GM19043 (cell line): Measurements from ENCODE around the gene NUP50.

Experiments
- ATAC-seq: cut with Tn5 transposase; IDR thresholded peaks from one replicate; pipeline ENCODE4 v1.9.1; 2021; ENCODE audit warnings: low read depth; ENCODE audit not compliant: unreplicated experiment

NUP50 gene

DNA sequence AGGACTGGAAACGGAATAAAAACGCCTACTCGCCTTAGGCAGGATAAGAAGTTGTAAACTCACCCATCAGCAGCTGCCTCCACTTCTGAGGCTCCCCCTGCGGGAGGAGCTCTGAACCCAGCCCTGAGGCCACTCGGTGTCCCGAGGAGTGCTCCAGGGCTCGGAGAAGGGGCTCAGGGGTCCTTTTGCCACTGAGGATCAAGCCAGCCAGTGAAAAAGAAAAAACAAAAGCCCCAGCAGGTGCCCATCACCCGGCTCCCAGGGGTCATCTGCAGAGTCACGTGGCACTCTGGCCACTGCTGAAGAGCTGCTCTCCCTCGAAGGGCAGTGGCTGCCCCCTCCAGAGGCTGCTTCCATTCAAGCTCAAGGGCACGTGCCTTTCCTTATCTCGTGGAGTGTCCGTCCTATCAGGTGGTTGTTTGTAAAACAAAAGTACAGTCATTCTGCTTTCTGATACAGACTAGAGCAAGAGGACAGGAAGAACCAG lies 29.0 kb downstream of the NUP50 start:
- ATAC-seq = no peak

DNA sequence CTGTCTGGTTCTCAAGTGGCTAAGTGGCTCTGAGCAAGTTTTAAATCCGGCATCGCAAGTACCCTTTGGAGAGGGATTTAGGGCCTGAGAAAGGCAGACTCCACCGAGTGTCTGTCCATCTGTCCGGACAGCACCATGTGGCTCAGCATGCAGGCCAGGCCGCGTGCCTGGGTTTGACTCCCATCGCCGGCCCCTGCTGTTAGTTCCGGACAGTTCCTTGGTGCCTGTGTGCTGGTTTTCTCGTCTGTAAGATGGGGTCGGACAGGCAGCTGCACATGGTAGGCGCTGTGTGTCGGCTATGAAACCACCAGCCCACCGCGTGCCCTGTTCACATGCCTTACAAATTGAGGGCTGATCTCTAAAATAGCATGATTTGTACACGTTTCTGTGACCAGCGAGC lies 31.0 kb downstream of the NUP50 start:
- no peak for ATAC-seq

DNA sequence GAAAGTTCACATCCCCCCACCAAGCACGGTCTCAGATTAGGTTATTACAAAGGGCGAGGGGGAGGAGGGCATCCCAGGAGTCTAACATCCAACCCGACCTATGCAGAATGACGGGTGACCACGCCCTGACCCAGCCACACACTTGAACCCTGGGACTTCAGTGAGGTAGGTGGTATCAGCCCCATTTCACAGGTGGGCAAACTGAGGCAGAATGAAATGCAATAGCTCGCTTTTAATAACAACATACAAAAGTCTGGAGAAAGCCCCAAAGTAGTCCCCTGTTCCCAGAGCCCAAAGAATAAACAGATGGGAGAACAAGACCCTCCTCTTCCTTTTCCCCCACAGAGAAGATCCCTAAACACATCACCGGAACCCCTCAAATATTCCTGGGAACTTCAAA lies 31.9 kb downstream of the NUP50 start:
- no peak for ATAC-seq

DNA sequence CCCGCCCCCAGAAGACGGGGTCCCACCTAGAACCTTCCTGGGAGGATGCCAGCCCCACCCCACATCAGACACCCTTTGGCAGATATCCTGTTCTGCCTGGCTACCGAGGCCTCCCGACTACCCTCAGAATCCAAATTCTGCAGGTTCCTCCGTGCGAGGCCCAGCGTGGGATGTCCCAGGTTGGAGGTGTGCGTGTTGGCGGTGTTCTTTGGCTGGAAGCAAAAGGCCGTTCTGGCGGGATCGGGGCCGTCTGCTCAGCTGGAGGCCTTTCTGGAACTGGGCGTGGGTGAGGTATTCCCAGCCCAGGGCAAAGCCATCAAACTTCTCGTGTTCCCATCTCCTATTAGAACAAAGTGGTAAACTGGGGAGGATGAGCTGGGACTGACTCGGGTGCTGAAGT lies 32.6 kb downstream of the NUP50 start:
- no peak for ATAC-seq

DNA sequence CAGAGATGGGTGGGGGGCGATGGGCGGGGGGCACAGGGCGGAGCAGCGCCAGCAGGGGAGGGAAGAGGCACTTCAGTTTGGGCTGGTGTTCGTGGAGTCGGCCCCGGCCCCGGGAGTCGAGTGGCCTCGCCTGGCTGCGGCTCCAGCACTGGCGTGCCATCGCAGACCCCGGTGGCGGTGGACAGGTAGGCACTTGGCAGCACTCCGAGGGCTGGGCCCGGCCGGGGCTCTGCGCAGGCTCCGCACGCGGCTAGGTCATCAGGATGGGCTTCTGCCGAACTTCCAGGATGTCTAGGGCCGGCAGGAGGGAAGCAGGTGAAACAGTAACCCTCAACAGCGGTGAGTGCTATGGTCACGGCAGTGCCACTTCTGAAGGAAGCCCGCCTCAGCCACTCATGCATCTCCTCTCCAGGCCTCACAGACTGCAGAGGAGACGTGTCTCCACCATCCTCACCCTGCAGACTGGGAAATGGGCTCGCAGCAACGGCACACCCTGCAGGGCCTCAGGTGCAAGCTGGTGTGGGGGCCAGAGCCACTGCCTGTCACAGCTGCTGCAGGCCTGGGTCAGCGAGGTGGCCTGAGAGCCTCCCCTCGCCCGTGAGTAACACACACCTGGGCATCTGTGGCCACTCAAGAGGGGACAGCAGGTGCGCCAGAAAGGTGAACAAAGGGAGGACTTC lies 33.3 kb downstream of the NUP50 start:
- ATAC-seq = no peak

DNA sequence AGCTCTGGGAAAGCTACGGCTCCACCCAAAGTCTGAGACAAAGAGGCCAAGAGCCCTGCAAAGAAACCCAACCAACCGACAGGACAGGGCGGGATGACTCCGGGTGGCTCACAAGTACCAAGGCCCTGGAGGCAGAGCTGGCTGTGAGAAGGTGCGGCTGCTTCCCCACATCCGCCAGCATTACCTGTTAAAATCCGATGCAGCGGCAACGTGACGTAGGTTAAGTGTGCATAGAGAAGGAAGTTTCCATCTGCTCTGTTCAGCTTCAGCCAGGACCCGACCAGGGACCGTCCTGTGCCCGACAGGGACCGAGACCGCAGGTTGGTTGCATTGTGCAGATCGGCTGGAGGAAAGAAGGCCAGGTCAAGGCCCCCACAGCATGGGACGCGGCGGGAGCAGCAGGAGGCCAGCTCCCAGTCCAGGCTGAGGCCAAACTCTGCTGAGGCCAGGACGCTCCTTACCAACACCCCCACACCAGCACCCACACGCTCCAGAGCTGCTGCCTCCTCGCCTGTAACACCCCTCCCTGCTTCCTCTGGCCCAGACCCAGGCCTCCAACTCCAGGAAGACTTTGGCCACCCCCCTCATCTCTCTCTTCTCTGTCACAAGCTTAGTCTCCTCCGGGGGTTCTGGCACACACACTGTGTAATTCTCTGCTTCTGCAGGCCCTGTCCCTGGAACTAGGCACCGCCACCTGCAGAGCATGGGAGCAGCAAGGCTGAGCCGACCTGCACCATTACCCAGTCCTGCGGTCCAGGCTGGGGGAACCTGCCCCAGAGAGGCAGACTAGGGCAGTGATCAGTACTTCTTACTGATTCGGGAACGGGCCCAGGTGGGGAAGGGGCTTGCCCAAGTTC lies 34.1 kb downstream of the NUP50 start:
- ATAC-seq = no peak

DNA sequence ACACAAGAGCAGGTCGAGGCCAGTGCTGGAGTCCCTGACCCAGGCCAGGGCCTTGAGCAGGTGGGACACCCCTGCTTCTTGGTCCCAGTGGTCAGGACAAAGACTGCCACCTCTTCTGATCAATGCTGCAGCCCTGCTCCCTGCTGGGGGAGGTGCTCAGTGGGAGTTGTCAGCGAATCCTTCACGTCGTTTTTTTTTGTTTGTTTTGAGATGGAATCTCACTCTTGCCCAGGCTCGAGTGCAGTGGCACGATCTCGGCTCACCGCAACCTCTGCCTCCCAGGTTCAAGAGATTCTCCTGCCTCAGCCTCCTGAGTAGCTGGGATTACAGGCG lies 34.7 kb downstream of the NUP50 start:
- no peak for ATAC-seq

DNA sequence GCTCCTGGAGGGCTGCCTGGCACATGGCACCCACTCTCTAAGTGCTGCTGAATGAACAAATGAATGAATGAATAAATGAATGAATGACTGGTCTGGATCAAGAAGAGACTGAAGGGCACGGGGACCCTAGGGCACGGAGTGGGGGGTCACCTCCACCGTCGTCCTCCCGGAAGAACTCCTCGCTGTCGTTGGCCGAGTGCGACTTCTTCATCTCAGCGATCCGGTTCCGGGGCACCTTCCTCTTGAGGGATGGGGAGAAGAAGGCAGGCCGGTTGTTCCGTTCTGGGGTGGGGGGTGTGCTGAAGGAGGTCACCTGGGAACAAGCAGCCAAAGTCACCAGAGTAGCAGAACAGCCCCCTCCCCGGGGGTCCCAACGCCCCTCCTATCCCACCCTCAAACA lies 36.0 kb downstream of the NUP50 start:
- no peak for ATAC-seq

DNA sequence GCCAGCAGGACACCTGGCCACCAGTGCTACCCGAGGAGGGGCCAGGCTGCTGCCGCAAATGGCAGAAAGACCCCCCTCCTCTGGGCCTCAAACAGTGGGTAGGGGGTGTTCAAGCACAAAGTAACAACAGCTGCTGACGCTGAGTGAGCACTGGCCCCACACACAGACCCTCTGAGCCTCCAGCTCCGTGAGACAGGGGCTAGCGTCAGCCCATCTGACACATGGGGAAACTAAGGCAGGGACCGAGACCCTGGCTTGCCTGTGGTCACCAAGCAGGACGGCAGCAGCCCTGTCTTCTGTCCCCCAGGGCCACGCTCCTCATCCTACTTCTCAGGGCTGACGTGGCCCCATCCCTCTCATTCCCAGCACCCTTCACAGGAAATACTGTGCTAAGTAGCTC lies 36.5 kb downstream of the NUP50 start:
- no peak for ATAC-seq

DNA sequence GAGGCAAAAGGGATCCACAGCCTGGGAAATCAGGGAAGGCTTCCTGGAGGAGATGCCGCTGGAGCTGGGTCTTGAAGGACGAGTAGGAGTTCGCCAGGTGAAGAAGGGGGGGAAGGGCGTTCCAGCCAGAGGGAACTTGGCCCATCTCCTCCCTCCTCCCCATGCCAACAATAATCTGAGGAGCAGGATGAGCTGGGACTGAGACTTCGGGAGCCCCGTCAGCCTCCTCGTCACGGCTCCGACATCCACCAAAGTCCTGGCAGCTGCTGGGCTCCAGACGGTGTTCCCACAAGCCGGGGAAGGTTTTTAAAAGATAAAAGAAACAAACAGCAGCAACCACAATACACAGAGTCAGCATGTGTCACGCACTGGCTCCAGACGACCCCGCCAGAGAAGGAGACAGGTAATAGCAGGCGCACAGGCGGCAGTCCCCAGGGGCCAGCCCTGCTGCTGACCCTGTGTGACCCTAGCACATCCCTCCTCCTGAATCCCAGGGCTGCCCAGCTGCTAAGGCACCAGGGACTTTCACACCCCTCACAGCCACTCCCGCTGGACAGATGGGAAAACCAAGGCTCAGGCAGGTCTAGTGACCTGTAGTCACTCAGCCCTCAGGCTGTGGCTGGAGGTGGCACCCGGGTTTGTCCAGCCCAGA lies 37.3 kb downstream of the NUP50 start:
- ATAC-seq = no peak

DNA sequence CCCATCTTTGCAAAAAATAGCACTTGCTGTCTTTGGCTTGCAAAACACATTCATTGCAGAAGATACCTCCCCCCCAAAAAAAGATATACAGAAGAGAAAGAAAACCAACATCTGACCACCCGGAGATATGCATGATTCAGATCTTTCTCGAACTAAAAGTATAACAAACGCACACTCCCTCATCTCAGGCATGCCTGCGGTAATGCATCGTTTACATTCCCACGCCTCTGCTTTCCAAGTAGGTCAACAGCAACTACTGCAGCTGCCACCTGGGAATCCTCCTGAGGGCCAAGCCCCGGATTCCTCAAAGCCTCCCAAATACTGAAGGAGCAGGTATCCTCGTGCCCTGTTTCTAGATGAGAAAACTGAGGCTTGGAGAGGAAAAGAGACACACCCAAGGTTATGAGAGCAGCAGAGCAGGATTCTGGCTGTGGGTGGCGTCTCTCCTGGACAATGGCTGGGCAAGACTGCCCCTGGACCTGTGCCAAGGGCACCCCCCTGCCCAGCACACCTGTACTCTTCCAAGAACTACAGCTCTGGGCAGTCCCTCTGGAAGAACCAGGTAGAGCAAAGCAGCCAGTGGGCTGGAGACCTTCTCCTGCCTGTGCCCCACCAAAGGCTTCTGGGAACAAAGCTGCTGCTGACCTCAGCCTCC lies 38.1 kb downstream of the NUP50 start:
- no peak for ATAC-seq

DNA sequence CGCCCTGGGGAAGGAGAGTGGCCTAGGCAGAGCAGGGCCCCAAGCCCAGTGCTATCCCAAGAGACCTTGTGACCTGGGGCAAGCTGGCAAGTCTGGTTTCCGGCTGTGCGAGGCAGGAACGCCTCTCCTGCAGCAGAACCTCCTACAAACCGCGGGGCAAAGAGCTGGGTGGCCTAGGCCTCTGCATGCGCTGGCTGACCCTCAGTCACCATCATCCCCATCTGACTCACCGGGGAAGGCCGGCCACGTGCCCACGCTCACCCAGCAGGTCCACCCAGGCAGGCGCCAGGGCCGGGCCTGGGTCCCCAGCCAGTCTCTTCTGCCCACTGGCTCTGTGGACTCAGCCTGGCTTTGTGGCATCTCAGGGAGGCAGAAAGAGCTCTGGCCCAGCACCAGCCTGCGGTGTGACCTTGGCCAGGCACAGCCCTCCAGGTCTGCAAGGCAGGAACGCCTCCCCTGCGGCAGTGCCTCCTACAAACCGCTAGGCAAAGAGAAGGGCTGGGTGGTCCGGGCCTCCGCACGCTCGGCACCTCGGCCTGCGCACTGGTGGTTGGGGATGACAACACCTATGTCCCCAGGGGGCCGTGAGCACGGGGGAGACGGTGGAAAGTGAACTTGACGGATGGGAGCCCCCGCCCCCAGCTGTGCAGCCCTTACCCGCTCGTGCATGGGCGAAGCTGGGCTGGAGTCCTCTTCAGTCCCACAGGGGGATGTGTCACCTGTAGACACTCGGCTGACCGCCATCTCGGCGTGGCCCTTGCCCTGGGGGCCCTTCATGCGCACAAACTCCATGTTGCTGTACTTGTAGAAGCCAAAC lies 38.8 kb downstream of the NUP50 start:
- ATAC-seq = no peak

DNA sequence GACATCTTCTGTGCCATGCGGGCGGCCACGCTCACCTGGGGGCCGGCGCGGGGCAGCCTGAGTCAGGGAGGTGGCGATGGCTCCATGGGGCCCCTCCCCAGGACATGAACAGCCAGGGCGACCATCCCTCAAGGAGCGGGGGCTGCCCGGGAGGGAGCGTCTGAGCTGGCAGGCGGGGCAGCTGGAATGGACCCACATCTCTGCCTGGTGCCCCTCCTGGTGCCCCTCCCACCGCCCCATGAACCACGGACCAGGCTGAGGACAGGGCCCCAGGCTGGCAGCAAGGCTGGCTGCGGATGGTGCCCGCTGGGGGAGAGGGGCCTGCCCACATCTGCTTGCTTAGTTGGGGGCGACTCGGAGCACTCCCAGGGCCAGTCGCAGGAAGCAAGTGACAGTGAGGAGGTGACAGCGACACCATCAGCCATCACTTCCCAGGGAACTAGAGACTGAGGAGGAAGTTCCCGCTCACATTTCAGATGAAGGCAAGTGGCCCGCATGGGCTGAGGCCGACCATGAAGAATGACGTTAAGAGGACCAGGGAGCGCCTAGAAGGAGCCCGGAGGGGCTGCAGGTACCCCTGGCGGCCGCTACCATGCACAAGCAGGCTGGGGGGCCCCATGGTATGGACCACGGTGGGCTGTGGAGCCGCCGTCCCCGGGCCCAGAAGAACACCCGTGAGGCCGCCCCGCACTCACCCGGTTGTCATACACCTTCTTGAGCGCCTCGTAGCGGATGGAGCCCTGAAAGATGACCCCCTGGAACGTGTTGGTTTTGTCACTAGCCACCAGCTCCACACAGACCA lies 39.6 kb downstream of the NUP50 start:
- ATAC-seq = no peak

DNA sequence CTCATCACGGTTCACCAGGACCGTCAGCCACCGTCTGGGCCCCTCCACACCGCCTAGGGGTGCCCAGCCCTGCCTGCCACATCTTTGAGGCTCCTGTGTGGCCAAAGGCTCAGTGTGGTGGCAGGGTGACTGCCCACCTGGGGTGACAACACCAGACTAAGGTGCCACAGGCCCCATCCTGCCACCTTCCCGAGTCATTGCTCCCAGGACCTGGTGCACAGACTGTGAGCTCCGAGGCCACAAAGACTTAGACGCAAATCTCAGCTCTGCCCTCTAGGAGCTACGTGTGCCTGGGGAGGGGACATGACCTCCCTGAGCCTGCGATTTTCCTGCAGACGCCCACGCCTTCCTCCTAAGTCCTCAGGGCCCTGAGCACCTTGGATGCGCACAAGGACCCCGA lies 40.5 kb downstream of the NUP50 start:
- no peak for ATAC-seq

DNA sequence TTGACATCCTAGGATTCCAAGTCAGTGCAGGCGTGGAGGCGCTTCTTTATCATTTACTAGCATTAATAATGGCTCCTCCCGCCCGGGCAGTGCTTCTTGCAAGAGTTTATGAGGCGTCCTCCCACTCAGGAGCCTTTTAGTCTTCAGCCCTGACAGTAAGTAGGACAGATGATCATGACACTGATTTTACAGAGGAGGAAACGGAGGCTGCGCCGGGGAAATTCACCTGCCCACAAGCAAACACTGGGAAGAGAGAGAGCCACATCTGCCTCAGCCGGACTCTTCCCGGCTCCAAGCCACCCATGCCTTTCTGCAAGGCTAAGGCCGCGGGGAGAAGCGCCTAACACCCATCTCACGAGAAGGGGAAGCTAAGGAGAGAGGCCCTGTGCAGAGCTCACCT lies 41.1 kb downstream of the NUP50 start:
- ATAC-seq = no peak

DNA sequence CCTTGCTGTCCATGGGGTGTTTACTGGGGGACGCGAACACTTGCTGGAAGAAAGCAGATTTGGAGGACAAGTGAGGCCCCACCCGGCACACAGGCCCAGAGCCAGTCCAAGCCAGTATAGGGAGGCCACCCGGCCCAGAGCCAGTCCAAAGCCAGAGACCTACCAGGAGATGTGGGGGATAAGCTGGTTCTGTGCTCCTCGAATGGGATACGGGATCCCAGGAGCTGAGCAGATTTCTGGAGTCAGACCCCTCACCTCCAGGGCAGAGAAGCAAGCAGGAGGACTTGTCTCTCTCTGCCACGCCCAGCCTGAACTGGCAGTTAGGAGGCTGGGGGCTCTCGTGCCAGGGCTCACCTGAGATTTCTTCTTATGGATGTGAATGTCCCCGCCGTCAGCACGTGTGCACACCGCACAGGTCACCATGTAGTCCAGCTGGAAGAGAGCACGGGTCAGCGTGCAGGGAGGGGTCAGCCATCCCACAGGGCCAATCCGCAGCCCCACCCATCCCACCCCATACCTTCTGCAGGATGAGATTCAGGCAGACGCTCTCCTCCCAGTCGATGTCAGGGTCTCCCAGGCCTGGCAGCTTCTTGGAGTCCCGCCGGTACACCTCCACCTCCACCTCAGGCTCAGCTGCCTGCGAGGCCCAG lies 41.7 kb downstream of the NUP50 start:
- no peak for ATAC-seq

DNA sequence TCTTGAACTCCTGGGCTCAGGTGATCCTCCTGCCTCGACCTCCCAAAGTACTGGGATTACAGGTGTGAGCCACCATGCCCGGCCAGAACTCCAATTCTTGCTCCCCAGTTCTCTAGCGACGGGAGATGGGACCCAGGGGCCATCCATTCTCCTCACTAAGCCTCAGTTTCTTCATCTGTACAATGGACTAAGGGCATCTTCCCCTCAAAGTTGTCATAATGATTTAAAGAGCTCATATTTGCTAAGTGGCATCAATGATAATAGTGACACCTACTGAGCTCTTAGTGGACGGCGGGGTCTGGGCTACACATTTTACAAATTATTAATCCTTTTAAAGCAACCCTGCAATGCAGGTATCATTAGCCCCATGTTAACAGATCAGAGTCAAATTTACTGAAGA lies 42.5 kb downstream of the NUP50 start:
- ATAC-seq = no peak

DNA sequence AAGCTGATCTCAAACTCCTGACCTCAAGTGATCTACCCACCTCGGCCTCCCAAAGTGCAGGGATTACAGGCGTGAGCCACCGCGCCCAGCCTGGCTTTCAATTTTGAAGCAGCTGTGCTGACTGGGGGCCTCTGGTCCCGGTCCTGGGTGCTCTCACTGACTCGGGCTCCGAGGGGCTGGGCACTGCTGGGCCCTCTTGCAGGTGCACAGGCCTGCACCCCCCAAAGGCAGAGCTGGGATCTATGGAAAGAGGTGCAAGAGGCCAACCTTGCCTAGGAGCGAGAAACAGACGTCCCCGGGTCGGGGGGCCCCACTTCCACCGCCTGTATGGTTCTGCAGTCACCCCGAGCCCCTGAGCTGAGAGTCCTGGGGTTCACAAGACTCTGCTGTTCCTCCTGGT lies 43.8 kb downstream of the NUP50 start:
- ATAC-seq = no peak
